Stimulated activated CD4-positive, alpha-beta T cell treated with anti-CD3 and anti-CD28 coated beads, Interleukin-4, amount 100 ng/mL, for 24 hours (primary cell): Measurements from ENCODE around the gene L2HGDH.
"Not testable (repeated sequence)": the region's sequence is repeated elsewhere in the genome, so short reads cannot be mapped to it uniquely, and the experiment has no call there.

ENCODE experiments used
- DNase-seq: peaks from one replicate; pipeline ENCODE4 v3.0.0-alpha.2; 2020

The L2HGDH gene

GRCh38 chr14:50311972-50312733, at the start of gene L2HGDH, which contains the start of gene DMAC2L:
TSS of gene L2HGDH (minus strand) at chr14:50312229. CDS start at chr14:50312150, 79 bp downstream.
TSS of gene DMAC2L (plus strand) at chr14:50312324. CDS start at chr14:50321488, 9,164 bp downstream.
- DNase-seq = peak; percentile 90

- no peak for DNase-seq
Measured at GRCh38 chr14:50360851-50361250, 48.8 kb upstream of the L2HGDH start.

- no peak for DNase-seq
Measured at GRCh38 chr14:50360093-50360492, 48.1 kb upstream of the L2HGDH start.

DNA sequence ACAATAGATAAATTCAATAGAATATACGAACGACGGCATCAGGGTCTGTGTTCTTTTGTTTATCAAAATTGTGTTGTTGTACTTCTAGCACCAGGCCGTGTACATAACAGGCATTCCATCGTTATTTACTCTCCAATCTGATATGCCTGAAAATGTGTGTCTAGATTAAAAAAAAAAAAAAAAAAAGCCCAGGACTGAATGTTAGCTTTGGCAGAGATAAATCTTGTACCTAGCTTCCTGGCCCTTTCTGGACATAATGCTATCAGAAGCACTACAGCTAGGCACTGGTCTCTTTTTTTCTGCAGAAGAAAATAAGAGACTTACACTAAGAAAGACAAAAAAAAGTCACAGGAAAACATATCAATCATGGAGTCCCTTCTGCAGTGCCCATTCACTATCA, 47.6 kb upstream of the L2HGDH start:
- no peak for DNase-seq

DNA sequence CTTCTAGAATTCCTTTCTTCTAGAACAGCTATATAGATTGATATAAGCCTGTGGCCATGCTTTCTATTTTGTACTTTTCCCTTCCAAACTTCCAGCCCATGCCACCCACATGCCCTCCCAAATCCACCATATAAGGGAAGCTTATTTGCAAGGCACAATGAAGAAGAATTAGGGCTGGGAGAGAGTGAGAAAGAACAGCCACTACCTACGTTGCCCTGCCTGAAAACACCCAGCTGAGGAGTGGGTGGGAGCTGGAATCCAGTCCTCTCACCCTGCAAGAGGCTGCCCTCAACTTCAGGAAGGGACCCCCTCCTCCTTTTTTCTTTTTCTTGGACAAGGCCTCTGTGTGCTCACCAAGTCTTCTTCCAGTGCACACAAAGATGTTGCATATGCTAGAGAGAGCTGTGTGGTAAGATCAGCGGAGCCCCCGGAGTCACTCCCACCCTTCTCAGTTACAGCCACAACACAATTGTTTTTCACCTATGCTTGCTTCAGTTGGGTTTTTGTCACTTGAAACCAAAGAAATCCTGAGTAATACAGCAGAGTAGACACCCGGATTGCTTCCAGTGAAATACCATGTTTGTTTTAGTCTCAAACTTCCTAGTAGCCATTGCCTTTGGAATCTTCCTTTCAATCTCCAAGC, 45.8 kb upstream of the L2HGDH start:
- no peak for DNase-seq

DNA sequence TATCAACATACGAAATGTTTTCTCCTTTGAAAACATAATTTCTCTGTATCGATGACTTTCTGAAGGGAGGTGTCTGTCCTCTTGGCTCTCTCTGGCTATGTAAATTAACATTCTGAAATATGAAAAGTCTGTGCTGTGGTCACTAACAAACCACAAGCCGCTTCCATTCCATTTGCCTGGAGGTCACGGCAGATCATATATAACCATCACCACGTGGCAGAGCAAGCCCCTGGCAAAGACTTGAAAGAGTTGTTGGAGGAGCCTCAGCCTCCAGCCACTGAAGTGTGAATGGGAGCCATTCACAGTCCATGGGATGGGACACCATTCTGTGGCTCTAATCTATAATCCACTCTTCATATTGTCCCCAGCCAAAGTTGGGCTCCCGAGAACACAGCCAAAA, 45.1 kb upstream of the L2HGDH start:
- DNase-seq = no peak

GRCh38 chr14:50356283-50356682, 44.3 kb upstream of the L2HGDH start:
- DNase-seq = not testable (repeated sequence)

DNA sequence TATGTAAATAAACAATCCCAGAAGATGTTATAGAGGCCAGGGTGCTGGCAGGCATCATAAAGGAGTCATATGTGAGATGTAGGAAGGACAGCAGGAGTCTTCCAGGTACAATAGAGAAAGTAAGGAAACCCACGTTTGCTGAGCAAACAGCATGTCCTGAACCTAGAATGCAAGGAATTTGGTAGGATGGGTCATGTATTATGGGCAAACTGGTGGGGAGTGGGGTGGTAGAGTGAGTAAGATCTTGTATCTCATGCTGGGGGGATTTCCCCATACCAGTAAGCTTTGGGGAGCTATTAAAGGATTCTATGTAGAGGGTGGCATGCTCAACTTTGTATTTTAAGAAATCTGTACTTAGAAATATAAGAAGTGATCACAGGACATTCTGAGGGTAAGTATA, 43.7 kb upstream of the L2HGDH start:
- DNase-seq = no peak

GRCh38 chr14:50354527-50354926, 42.5 kb upstream of the L2HGDH start:
- DNase-seq = no peak

DNA sequence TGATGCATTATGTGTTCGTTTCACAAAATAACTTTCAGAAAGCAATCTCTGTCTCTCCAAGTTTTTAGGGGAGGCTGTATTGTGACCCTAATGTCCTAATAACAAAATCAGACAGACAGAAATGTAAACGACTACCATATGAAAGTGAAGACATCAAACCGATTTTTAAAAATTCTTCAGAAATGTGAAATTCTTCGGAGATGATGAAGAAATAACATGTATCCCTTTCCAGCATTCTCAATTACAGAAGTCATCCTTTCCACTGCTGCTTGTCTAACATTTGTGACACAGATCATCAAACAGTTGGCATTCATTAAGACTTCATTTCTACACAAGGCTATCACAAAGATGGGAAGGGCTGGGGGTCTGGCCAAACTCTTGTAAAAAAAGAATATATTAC, 41.1 kb upstream of the L2HGDH start:
- DNase-seq = no peak

GRCh38 chr14:50352584-50352983, 40.6 kb upstream of the L2HGDH start:
- DNase-seq = no peak

DNA sequence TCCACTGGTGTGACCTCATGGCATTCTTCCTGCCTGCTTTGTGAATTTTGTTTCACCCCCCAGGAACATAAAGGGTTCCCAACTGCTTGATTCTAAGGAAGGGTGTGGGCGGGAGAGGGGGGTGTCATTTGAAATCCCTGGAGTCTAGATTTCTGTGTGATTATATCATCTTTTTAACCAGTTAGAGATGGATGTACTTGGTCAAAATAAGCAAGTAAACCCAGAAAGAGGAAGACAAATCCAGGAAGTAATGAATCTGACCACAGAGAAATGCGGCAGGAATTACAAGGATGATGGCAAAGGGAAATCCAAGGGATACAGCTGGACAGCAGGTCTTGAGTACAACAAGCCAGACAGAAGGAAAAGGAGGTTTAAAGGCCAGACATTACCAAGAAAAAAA, 38.9 kb upstream of the L2HGDH start:
- no peak for DNase-seq

- no peak for DNase-seq
Measured at GRCh38 chr14:50348933-50349332, 36.9 kb upstream of the L2HGDH start.

- no peak for DNase-seq
Measured at GRCh38 chr14:50347521-50347920, 35.5 kb upstream of the L2HGDH start.

DNA sequence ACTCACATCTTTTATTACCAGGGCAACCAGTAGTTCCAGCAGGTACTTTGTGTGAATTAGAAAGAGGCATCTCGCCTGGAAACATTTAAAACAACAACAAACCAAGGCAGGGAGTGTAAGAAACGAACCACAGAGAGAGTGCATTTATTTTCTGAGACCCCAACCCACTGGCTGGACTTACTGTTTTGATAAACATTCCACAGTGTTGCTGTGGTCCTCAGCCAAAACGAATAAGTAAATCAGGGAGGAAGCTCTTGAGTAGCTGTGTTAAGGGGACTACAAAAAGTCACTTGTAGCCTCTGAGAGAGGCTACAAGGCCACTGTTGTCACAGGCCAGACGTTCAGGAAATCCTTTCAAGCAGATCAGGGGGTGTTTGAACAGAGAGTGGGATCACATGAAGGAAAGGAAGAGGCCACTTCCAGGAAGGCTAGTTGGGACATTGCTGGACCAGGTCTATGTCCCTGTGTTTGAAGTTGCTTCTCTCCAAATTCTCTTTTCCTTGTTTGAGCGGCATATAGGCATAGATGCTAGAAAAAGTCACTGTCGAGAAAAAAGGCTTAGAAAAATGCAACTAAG, 33.9 kb upstream of the L2HGDH start:
- no peak for DNase-seq

GRCh38 chr14:50344876-50345563, 33.0 kb upstream of the L2HGDH start:
- DNase-seq = no peak

GRCh38 chr14:50344116-50344775, 32.2 kb upstream of the L2HGDH start:
- DNase-seq = peak; percentile 87

- DNase-seq = no peak
Measured at GRCh38 chr14:50343434-50343833, 31.4 kb upstream of the L2HGDH start.

DNA sequence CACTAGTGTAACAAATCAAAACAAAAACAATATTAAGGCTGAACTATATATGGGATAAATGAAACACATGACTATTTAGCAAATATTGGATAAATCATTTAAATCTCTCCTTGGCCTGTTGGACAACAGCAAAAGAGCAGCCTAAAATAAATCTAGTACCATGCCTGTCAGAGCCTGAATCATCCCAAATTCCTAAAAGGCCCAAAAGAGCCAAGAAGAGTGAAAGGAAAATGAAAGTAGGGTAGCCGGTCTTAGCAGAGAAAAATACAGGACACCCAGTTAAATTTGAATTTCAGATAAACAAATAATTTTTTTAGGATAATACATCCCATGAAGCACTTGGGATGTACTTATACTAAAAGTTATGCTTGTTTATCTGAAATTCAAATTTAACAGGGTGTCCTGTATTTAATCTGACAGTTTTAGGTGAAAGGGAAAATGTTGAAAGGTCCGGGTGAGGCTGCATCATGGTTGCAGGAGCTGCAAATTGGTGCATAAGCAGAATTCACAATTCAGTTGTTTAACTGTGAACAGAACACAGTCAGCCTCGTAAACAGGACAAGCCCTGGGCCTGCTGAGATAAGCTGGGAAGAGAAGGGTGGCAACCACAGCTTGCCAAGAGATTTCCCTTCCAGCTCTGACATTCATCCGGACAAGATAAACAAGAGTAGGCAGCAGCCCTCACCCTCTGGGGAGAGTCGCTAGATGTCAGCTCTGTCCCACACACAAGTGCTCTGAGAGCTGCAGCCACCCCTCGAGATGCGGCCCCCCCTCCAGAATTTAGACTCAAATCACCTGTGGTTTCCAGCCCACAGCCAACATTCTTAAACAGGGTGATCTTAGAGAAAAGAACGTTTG, 30.4 kb upstream of the L2HGDH start:
- DNase-seq = peak; percentile 48

DNA sequence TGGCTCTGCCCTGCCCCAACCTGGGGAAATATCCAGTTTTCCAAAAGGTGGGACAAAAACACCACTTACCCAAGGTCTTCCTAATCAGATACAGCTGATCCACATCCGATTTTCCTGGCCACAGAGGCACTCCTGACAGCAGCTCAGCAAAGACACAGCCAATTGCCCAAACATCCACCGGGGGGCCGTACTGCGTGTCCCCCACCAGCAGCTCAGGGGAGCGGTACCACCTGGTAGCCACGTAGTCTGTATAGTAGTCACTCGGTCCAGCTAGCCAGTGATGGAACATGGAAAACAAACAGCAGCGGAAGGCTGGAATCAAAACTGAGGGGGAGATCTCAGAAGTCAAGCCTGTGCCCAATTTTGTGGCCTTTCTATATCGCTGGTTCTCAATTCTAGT, 28.9 kb upstream of the L2HGDH start:
- DNase-seq = no peak

DNA sequence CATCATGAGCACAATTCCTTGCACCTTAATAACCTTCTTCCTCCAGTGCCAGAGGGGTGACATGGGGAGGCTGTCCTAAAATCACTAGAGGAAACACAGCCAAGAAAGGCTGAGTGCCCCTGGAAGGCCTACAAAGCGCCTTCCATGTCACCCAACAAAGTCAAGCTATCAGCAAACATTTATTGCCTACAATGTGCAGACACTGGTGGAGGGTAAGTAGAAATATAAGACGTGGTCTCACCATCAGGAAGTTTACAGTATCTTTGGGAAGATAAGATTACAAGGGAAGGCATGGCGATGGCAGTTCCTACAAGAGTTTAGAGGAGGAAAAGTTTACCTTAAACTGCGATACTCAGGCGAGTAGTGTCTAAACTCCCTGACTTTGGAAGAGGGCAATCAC, 28.0 kb upstream of the L2HGDH start:
- no peak for DNase-seq
